Skeletal muscle cell (primary cell): ENCODE results near the gene LBHD2.
A peak's percentile ranks its signal among the peaks of the same experiment; 100 is the strongest.
"Not testable (repeated sequence)": the region's sequence is repeated elsewhere in the genome, so short reads cannot be mapped to it uniquely, and the experiment has no call there.

Experiments used
- DNase-seq: peaks from one replicate; pipeline ENCODE4 v3.0.0-alpha.2; 2010; ENCODE audit warnings: low read depth
- H3K4me3 ChIP-seq: 2 replicates; pipeline ENCODE4 v1.5.1; 2011; ENCODE audit warnings: low read depth, mild to moderate bottlenecking, control low read depth, low read length, moderate library complexity

Gene LBHD2

GRCh38 chr14:103084021-103084919 lies at the start of gene LBHD2:
TSS of gene LBHD2 (plus strand) at chr14:103084210. CDS start at chr14:103086013, 1,803 bp downstream.
- DNase-seq: no peak
- peak within 1 kb of the TSS; percentile 13 for H3K4me3 ChIP-seq

- no peak overlapping the region for H3K4me3 ChIP-seq
- no peak for DNase-seq
Measured at GRCh38 chr14:103041464-103041863, 42.5 kb upstream of the LBHD2 start.

- DNase-seq: no peak
Measured at GRCh38 chr14:103043257-103044015, 40.6 kb upstream of the LBHD2 start.

GRCh38 chr14:103045371-103045869 lies 38.6 kb upstream of the LBHD2 start:
- DNase-seq: no peak
- H3K4me3 ChIP-seq: no peak overlapping the region

More at GRCh38 chr14:103043257-103044015, 40.6 kb upstream of the LBHD2 start:
- no peak overlapping the region for H3K4me3 ChIP-seq

GRCh38 chr14:103047453-103047852 lies 36.6 kb upstream of the LBHD2 start:
- DNase-seq, H3K4me3 ChIP-seq: not testable (repeated sequence)

GRCh38 chr14:103050935-103051334 lies 33.1 kb upstream of the LBHD2 start:
- DNase-seq: no peak
- H3K4me3 ChIP-seq: no peak overlapping the region

- no peak overlapping the region for H3K4me3 ChIP-seq
- no peak for DNase-seq
Measured at GRCh38 chr14:103052407-103052806, 31.6 kb upstream of the LBHD2 start.

- no peak for DNase-seq
Measured at GRCh38 chr14:103055695-103056094, 28.3 kb upstream of the LBHD2 start.

GRCh38 chr14:103056322-103057027 lies 27.5 kb upstream of the LBHD2 start:
- DNase-seq: peak; percentile 24
- peak overlapping the region; percentile 76 for H3K4me3 ChIP-seq

More at GRCh38 chr14:103055695-103056094, 28.3 kb upstream of the LBHD2 start:
- H3K4me3 ChIP-seq: peak overlapping the region; percentile 76

- H3K4me3 ChIP-seq: peak overlapping the region; percentile 76
Measured at GRCh38 chr14:103057028-103057371, 27.0 kb upstream of the LBHD2 start.

GRCh38 chr14:103057372-103058163 lies 26.4 kb upstream of the LBHD2 start, which contains the start of gene CDC42BPB:
TSS of gene CDC42BPB (minus strand) at chr14:103057549. CDS start at chr14:103057173, 376 bp downstream.
- H3K4me3 ChIP-seq: peak within 1 kb of the TSS; percentile 85
- peak; percentile 72 for DNase-seq

More at GRCh38 chr14:103057028-103057371, 27.0 kb upstream of the LBHD2 start:
- no peak for DNase-seq

- peak overlapping the region; percentile 85 for H3K4me3 ChIP-seq
- no peak for DNase-seq
Measured at GRCh38 chr14:103058164-103059055, 25.6 kb upstream of the LBHD2 start.

GRCh38 chr14:103059556-103059955 lies 24.5 kb upstream of the LBHD2 start:
- no peak overlapping the region for H3K4me3 ChIP-seq
- no peak for DNase-seq

- DNase-seq: no peak
- H3K4me3 ChIP-seq: no peak overlapping the region
Measured at GRCh38 chr14:103061482-103061976, 22.5 kb upstream of the LBHD2 start.

GRCh38 chr14:103064436-103064835 lies 19.6 kb upstream of the LBHD2 start:
- DNase-seq: no peak
- H3K4me3 ChIP-seq: no peak overlapping the region

- H3K4me3 ChIP-seq: no peak overlapping the region
- no peak for DNase-seq
Measured at GRCh38 chr14:103064978-103065377, 19.0 kb upstream of the LBHD2 start.

- no peak overlapping the region for H3K4me3 ChIP-seq
- no peak for DNase-seq
Measured at GRCh38 chr14:103065861-103066260, 18.1 kb upstream of the LBHD2 start.

- DNase-seq: no peak
- H3K4me3 ChIP-seq: no peak overlapping the region
Measured at GRCh38 chr14:103066399-103066798, 17.6 kb upstream of the LBHD2 start.
